GM23338 (cell line): ENCODE results near the gene UPK3B. TPM values are rescaled to one million over a fixed set of nuclear protein-coding genes. Genes with fewer than 3 reads are reported as not detected.
"Not testable (repeated sequence)": the region's sequence is repeated elsewhere in the genome, so short reads cannot be mapped to it uniquely, and the experiment has no call there.

ENCODE experiments used
- ATAC-seq: fragments of 200-7000 bp; cut with Tn5 transposase; 3 replicates; pipeline ENCODE4 v1.9.1; 2020
- DNase-seq: peaks from one replicate; pipeline ENCODE4 v3.0.0-alpha.2; 2015; ENCODE audit warnings: low spot score
- H2AFZ ChIP-seq: fragments of 200-600 bp; sonication (generic); 2 replicates; pipeline ENCODE4 v1.8.0; 2016; ENCODE audit warnings: antibody characterized with exemption, mild to moderate bottlenecking, moderate library complexity
- H3F3A ChIP-seq: fragments of 200-600 bp; sonication (generic); replicated peaks from 2 replicates; pipeline ENCODE4 v1.8.0; 2017; ENCODE audit warnings: antibody characterized with exemption, mixed run types, low read depth
- H3K27ac ChIP-seq: fragments of 200-600 bp; sonication (generic); 2 replicates; pipeline ENCODE4 v1.6.1; 2016; ENCODE audit warnings: low read depth
- H3K27me3 ChIP-seq: fragments of 200-600 bp; sonication (generic); 2 replicates; pipeline ENCODE4 v1.8.0; 2016; ENCODE audit warnings: mild to moderate bottlenecking, mixed run types, moderate library complexity; ENCODE audit not compliant: insufficient read depth
- H3K36me3 ChIP-seq: fragments of 200-600 bp; sonication (generic); 2 replicates; pipeline ENCODE4 v1.8.0; 2016; ENCODE audit warnings: mild to moderate bottlenecking; ENCODE audit not compliant: insufficient read depth
- H3K4me1 ChIP-seq: fragments of 200-600 bp; sonication (generic); 2 replicates; pipeline ENCODE4 v1.8.0; 2016; ENCODE audit warnings: mild to moderate bottlenecking, moderate library complexity; ENCODE audit not compliant: insufficient read depth
- H3K4me2 ChIP-seq: fragments of 200-600 bp; sonication (generic); 2 replicates; pipeline ENCODE4 v1.7.1; 2017; ENCODE audit warnings: mixed run types
- H3K4me3 ChIP-seq: fragments of 200-600 bp; sonication (generic); 2 replicates; pipeline ENCODE4 v1.6.1; 2016; ENCODE audit warnings: mixed run types
- H3K79me2 ChIP-seq: fragments of 200-600 bp; sonication (generic); replicated peaks from 2 replicates; pipeline ENCODE4 v1.8.0; 2017; ENCODE audit warnings: mild to moderate bottlenecking; ENCODE audit not compliant: insufficient read depth
- H3K9me2 ChIP-seq: fragments of 200-600 bp; sonication (generic); 2 replicates; pipeline ENCODE4 v1.8.0; 2017; ENCODE audit not compliant: insufficient read depth
- H4K20me1 ChIP-seq: fragments of 200-600 bp; sonication (generic); replicated peaks from 2 replicates; pipeline ENCODE4 v1.8.0; 2017; ENCODE audit warnings: mild to moderate bottlenecking; ENCODE audit not compliant: insufficient read depth
- H3K27ac Mint-ChIP-seq: 2 replicates; pipeline ENCODE4 v1.8.0; 2020; ENCODE audit warnings: inconsistent platforms, mild to moderate bottlenecking, moderate library complexity, mixed read lengths
- H3K27me3 Mint-ChIP-seq: 3 replicates; pipeline ENCODE4 v1.8.0; 2022; ENCODE audit warnings: low read depth, mild to moderate bottlenecking, moderate library complexity, mixed read lengths, inconsistent platforms; ENCODE audit not compliant: insufficient read depth, poor library complexity
- H3K36me3 Mint-ChIP-seq: 3 replicates; pipeline ENCODE4 v1.8.0; 2021; ENCODE audit warnings: low read depth, mild to moderate bottlenecking, inconsistent platforms, moderate library complexity, mixed read lengths
- H3K4me1 Mint-ChIP-seq: 3 replicates; pipeline ENCODE4 v1.8.0; 2020; ENCODE audit warnings: mild to moderate bottlenecking, inconsistent platforms, mixed read lengths
- H3K4me3 Mint-ChIP-seq: 3 replicates; pipeline ENCODE4 v1.8.0; 2021; ENCODE audit warnings: moderate library complexity, mild to moderate bottlenecking, inconsistent platforms, mixed read lengths
- H3K9me3 Mint-ChIP-seq: 3 replicates; pipeline ENCODE4 v1.8.0; 2020; ENCODE audit warnings: moderate library complexity, mild to moderate bottlenecking, inconsistent platforms, mixed read lengths
- ETS1 ChIP-seq: IDR thresholded peaks from 2 replicates; pipeline ENCODE4 v1.6.1; 2016; ENCODE audit warnings: antibody characterized with exemption
- EZH2phosphoT487 ChIP-seq: fragments of 200-600 bp; sonication (generic); IDR thresholded peaks from one replicate; pipeline ENCODE4 v1.8.1; 2018; ENCODE audit warnings: antibody characterized with exemption; ENCODE audit not compliant: unreplicated experiment
- NANOG ChIP-seq: IDR thresholded peaks from 2 replicates; pipeline ENCODE4 v1.6.1; 2016; ENCODE audit warnings: antibody characterized with exemption, borderline replicate concordance
- POLR2AphosphoS5 ChIP-seq: IDR thresholded peaks from 2 replicates; pipeline ENCODE4 v1.6.1; 2016; ENCODE audit warnings: antibody characterized with exemption, low read depth
- REST ChIP-seq: IDR thresholded peaks from one replicate; pipeline ENCODE4 v1.6.1; 2018; ENCODE audit warnings: antibody characterized with exemption; ENCODE audit not compliant: unreplicated experiment
- ZNF331 ChIP-seq: fragments of 250-450 bp; sonication (Bioruptor Pico); IDR thresholded peaks from 2 replicates; pipeline ENCODE4 v1.5.0; 2020; ENCODE audit warnings: low read depth, mild to moderate bottlenecking, moderate library complexity
- polyA plus RNA-seq: library from polyadenylated mRNA; unstranded; fragments of >200 nt; fragmentation: Nextera tagmentation; extraction: Ambion mirVana; gene quantifications from 2 replicates; pipeline ENCODE4 v1.2.1, GENCODE V29; 2016
- total RNA-seq: library from RNA; depleted of rRNA; stranded (reverse); fragments of >200 nt; shearing (Covaris generic); gene quantifications from 2 replicates; pipeline ENCODE4 v1.2.3, GENCODE V29; 2014

Gene UPK3B
- total and polyA plus RNA-seq, 2 experiments from 2014 or later, result 3.8 to 5.2 TPM

DNA sequence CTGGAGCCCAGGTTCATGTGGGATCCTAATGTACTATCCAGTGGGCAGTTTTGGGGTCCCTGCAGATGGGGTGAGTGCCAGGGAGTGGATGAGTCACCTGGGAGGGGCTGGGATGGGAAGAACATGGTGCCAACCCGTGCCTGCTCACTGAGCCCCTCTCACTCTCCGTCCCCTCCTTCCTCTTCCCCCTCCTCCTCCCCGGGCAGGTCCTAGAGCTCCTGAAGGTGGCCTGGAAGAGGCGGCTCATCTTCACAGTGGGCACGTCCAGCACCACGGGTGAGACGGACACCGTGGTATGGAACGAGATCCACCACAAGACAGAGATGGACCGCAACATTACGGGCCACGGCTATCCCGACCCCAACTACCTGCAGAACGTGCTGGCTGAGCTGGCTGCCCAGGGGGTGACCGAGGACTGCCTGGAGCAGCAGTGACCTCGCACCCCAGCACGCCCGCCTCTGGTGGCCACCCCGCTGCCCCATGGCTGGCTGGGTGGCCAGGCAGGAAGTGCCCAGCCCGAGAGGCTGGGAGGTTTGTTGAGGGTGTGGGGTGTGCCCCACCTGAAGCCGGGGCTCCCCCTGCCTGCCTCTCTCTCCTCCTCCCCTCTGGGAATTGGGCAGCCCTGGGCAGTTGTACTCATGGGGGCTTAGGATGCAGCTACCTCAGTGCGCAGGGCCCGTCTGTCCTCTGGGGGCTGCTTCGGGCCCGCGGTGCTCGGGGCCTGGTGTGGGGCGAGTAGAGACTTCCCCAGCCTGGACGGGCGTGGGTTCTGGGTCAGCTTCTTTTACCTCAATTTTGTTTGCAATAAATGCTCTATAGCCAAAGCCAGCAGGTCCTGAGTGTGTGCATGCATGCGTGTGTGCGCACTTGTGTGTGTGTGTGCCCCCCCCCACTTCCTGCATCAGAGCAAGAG, 4.9 kb upstream of the UPK3B start (continued):
- TF ChIP-seq REST, result no peak
- TF ChIP-seq POLR2AphosphoS5, result no peak
- no peak for TF ChIP-seq ETS1

GRCh38 chr7:76506081-76506440, 4.3 kb upstream of the UPK3B start:
- H3K36me3 Mint-ChIP-seq, result peaks cover 9% of the 10 kb centered on the region; the same call in 2 of the 3 replicates
- no peak for DNase-seq
- H3K4me3 Mint-ChIP-seq, result no peak overlapping the region
- Histone ChIP-seq H3K4me1 (peaks cover 12% of the 10 kb centered on the region), H4K20me1 (no peaks in the 10 kb centered on the region), H2AFZ (no peak overlapping the region), H3K36me3 (no peaks in the 10 kb centered on the region), H3K27me3 (no peaks in the 10 kb centered on the region), H3F3A (no peaks in the 10 kb centered on the region), H3K27ac (no peak overlapping the region), H3K4me2 (no peak overlapping the region), H3K9me2 (no peaks in the 10 kb centered on the region), H3K4me3 (no peak overlapping the region), H3K79me2 (no peaks in the 10 kb centered on the region)
- ATAC-seq, result no peak
- TF ChIP-seq ZNF331 (CRISPR knock-in tag) (no peak), NANOG (no peak), EZH2phosphoT487 (no peak)
- H3K4me1 Mint-ChIP-seq, result peaks cover 5% of the 10 kb centered on the region
- H3K27me3 Mint-ChIP-seq, result peaks cover 4% of the 10 kb centered on the region
- H3K27ac Mint-ChIP-seq, result no peak overlapping the region; the same call in 1 of the 2 replicates
- H3K9me3 Mint-ChIP-seq, result no peaks in the 10 kb centered on the region

DNA sequence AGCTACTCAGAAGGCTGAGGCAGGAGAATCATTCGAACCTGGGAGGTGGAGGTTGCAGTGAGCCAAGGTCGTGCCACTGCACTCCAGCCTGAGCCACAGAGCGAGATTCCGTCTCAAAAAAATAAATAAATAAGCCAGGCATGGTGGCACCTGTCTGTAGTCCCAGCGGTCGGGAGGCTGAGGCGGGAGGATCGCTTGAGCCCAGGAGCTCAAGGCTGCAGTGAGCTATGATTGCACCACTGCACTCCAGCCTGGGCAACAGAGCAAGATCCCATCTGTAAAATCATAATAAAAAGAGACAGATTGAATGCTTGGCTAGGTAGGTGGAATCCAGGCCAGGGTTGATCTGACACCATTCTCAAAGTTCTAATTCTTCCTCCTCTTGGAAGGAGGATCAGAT, 3.7 kb upstream of the UPK3B start:
- H3K4me1 ChIP-seq, result peaks cover 12% of the 10 kb centered on the region
- H3K4me3 Mint-ChIP-seq, H3K4me3 ChIP-seq, H3K27me3 ChIP-seq, H3K36me3 ChIP-seq, H3K27ac ChIP-seq, H3K79me2 ChIP-seq, H3K9me3 Mint-ChIP-seq, H3F3A ChIP-seq, H3K27ac Mint-ChIP-seq, ATAC-seq, H4K20me1 ChIP-seq, H3K4me2 ChIP-seq, H3K27me3 Mint-ChIP-seq, DNase-seq, H3K4me1 Mint-ChIP-seq, H2AFZ ChIP-seq, H3K9me2 ChIP-seq, H3K36me3 Mint-ChIP-seq: not testable (repeated sequence)
